GM18868 (cell line): ENCODE data around the gene FUT3.
A peak's percentile ranks its signal among the peaks of the same experiment; 100 is the strongest.

ENCODE experiments used
- ATAC-seq: cut with Tn5 transposase; IDR thresholded peaks from one replicate; pipeline ENCODE4 v1.9.1; 2021; ENCODE audit warnings: mild to moderate bottlenecking, moderate library complexity; ENCODE audit not compliant: unreplicated experiment

The FUT3 gene

DNA sequence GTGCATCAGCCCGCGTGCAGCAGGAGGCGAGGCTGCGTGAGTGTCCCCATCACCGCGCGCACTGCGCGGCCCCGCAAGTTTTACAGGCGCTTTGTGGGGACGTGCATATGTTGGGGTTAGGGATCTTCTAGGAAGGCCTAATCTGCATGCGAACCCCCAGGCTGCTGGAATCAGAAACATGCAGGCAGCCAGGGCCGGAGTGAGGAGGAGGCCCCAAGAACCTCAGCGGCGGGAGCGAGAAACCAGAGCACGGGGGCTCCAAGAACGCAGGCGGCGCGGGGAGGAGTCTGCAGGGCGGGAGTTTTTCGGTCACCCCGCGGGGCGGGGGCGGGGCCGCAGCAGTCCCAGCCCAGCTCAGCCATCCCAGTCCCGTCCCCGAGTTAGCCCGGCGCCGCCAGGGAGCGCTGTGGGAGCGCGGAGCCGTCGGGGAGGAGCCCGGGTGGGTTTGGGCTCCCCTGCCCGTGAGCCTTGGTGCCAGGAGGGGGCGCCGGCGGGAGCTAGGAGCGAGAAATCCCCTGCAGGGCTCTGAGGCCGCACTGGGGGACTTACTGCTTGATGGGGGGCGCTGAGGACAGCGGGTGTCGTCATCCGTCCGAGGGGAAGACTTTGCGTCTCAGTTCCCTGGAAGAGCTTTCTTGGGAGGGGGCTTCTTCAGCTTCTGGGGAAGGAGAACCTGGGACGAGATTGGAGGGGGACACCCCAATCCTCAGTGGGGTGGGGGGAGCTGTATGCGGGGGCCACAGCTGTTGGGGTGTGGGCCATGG lies 47.3 kb downstream of the FUT3 start:
- ATAC-seq, result peak; percentile 83

DNA sequence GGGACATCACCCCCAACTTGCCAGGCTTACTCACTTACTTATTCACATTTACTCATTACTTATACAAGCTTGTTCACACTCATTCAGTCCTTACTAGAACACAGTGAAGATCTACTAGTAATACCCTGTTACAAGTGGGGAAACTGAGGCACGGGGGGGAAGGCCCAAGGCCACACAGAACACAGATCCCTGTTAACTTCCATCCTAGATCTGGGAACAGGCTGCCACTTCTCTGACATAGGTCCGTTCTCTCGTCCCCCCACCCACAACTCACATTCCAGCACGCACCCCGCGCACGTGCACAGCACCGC lies 47.9 kb downstream of the FUT3 start:
- ATAC-seq, result no peak

- ATAC-seq, result no peak
These were observed 49.2 kb downstream of the FUT3 start for GRCh38 chr19:5801796-5802619.

DNA sequence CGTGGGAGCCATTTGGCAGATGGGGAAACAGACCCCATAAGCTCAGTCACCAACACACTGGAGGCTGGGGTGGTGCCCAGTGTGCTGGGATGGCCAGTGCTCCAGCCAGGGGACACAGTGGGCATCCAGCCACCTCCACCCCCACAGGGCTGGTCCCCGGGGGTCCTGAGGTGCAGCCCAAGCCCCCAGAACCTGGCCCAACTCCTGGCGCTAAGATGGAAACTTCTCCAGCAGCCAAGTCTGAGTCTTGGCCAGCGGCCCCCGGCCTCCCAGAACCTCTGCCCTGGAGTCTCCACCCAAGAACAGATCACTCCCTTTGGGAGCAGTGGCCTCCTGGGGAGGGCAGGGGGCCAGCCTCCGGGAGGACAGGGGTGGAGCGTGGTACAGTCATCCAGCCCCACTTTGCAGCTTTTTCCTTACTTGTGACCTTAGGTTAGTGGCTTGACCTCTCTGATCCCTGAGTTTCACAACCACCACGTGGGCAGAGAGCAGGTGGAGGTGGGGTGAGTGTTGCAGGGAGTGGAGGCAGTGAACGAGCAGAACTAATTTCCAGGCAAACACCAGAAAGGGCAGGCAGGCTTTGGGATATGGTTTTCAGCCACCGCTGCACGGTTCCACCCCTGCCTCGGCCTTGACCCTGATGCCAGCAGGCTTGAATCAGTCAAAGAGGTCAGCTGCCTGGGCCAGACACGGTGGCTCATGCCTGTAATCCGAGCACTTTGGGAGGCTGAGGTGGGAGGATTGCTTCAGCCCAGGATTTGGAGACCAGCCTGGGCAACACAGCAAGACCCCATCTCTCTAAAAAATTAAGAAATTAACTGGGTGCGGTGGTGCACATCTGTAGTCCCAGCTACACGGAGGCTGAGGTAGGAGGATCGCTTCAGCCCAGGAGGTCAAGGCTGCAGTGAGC lies 50.6 kb downstream of the FUT3 start:
- no peak for ATAC-seq

GRCh38 chr19:5799247-5800241 lies 51.7 kb downstream of the FUT3 start:
- ATAC-seq, result no peak

DNA sequence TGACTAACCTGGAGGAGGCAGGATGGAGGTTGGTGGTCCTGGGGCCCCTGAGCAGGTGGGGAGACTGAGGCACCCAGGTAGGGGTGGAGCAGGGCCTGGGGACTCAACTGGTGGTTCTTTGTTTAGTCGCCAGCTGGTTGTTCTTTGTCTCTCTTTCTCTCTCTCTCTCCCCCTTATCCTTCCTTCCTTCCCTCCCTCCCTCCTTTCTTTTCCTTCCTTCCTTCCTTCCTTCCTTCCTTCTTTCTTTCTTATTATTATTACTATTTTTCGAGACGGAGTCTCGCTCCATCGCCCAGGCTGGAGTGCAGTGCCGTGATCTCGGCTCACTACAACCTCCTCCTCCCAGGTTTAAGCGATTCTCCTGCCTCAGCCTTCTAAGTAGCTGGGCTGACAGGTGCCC lies 53.0 kb downstream of the FUT3 start:
- ATAC-seq, result no peak

DNA sequence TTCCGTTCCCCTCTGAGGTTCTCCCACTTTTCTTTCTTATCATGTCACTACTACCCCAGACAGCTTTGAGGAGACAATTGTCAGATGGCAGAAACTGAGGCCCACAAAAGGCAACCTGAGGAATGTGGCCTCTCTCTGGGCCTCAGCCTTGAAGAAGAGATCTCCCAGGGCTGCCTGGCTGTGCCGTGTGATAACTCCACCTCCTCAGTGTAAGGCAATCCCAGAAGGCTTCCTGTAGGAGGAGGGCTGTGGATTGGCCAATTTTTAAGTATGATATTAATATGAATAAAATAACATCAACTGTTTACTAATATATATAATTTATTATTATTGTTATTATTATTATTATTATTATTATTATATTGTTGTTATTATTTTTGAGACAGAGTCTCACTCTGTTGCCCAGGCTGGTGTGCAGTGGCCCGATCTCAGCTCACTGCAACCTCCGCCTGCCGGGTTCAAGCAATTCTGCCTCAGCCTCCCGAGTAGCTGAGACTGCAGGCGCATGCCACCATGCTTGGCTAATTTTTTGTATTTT lies 55.8 kb downstream of the FUT3 start:
- no peak for ATAC-seq

- no peak for ATAC-seq
These were observed 58.1 kb downstream of the FUT3 start for GRCh38 chr19:5793188-5793587.
